Progenitor cell of endocrine pancreas (in vitro differentiated cells): ENCODE measurements around the gene CNPY1. TPM values are rescaled to one million over a fixed set of nuclear protein-coding genes. Genes with fewer than 3 reads are reported as not detected.

Experiments
- DNase-seq: peaks from one replicate; pipeline ENCODE4 v3.0.0; 2021; ENCODE audit warnings: low spot score; ENCODE audit not compliant: unreplicated experiment
- H3K27ac Mint-ChIP-seq: 2 replicates; pipeline ENCODE4 v1.8.0; 2021; ENCODE audit warnings: mild to moderate bottlenecking, moderate library complexity, mixed read lengths
- H3K27me3 Mint-ChIP-seq: 2 replicates; pipeline ENCODE4 v1.8.0; 2021; ENCODE audit warnings: mixed read lengths
- H3K36me3 Mint-ChIP-seq: 2 replicates; pipeline ENCODE4 v1.8.0; 2022; ENCODE audit warnings: mixed read lengths; ENCODE audit not compliant: insufficient read depth
- H3K4me1 Mint-ChIP-seq: 2 replicates; pipeline ENCODE4 v1.8.0; 2021; ENCODE audit warnings: low read depth, mixed read lengths
- H3K4me3 Mint-ChIP-seq: 2 replicates; pipeline ENCODE4 v1.8.0; 2021; ENCODE audit warnings: low read depth, mild to moderate bottlenecking, moderate library complexity, mixed read lengths
- H3K9me3 Mint-ChIP-seq: 2 replicates; pipeline ENCODE4 v1.8.0; 2021; ENCODE audit warnings: low read depth, mixed read lengths
- total RNA-seq: library from RNA; stranded (reverse); gene quantifications from 2 replicates; pipeline ENCODE4 v1.2.1, GENCODE V29; 2021
- TF ChIP-seq, protein P1 (sequence below): fragments of 200-600 bp; sonication (generic); IDR thresholded peaks from one replicate; pipeline ENCODE4 v1.5.0; 2021; ENCODE audit warnings: antibody characterized with exemption, mild to moderate bottlenecking; ENCODE audit not compliant: unreplicated experiment

The CNPY1 gene
- total RNA-seq, 1 donor from 2014 or later, result not detected

- Mint-ChIP-seq H3K4me1 (peaks cover 3% of the 10 kb centered on the region), H3K27ac (no peak overlapping the region), H3K9me3 (no peaks in the 10 kb centered on the region), H3K27me3 (peaks cover 73% of the 10 kb centered on the region), H3K36me3 (no peaks in the 10 kb centered on the region), H3K4me3 (peak overlapping the region; percentile 10)
- TF ChIP-seq, protein P1, sequence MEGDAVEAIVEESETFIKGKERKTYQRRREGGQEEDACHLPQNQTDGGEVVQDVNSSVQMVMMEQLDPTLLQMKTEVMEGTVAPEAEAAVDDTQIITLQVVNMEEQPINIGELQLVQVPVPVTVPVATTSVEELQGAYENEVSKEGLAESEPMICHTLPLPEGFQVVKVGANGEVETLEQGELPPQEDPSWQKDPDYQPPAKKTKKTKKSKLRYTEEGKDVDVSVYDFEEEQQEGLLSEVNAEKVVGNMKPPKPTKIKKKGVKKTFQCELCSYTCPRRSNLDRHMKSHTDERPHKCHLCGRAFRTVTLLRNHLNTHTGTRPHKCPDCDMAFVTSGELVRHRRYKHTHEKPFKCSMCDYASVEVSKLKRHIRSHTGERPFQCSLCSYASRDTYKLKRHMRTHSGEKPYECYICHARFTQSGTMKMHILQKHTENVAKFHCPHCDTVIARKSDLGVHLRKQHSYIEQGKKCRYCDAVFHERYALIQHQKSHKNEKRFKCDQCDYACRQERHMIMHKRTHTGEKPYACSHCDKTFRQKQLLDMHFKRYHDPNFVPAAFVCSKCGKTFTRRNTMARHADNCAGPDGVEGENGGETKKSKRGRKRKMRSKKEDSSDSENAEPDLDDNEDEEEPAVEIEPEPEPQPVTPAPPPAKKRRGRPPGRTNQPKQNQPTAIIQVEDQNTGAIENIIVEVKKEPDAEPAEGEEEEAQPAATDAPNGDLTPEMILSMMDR, result no peak
- DNase-seq, result no peak
Observed at GRCh38 chr7:155454183-155455112, 91.9 kb downstream of the CNPY1 start.

GRCh38 chr7:155453296-155454182 is 92.8 kb downstream of the CNPY1 start:
- Mint-ChIP-seq H3K4me1 (no peaks in the 10 kb centered on the region), H3K4me3 (no peak overlapping the region), H3K9me3 (no peaks in the 10 kb centered on the region), H3K27ac (no peak overlapping the region), H3K36me3 (no peaks in the 10 kb centered on the region), H3K27me3 (peaks cover 76% of the 10 kb centered on the region)
- TF ChIP-seq, protein P1, result no peak
- no peak for DNase-seq

DNA sequence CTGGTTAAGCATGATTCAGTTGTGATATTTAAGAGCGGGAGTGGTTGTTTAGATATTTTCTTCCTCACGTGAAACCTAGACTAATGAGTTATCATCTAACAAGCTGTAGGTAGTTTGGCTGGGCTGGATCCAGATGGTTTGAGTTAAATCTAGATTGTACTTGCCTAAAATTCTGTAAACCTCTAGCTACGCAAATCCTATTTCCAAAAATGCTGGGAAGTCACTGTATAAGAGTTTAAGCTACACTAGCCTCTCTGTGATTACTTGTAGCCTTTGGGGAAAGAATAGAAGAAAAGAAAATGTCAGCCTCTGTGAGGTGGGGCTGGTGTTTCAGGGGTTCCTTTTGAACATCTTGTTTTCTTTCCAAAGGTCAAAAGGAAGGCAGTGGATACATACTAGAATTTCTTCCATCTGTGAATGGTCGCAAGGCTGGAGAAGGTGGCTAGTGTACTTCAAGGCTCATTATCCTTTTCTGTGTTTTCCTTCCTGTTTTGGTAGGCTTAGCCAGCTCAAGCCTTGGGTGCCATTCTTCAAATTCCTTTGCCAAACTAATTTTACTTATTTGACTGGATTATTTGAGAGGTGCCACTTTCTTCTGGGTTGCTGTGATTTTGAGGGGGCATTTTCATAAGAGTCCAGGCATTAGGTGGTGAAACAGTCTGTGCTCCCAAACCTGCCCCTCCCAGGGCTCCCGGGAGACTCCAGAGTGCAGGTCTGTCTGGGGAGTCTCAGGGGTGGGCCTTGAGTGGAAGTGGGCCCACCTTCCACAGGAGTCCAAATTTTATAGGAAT is 93.7 kb downstream of the CNPY1 start:
- H3K9me3 Mint-ChIP-seq, result no peaks in the 10 kb centered on the region
- H3K36me3 Mint-ChIP-seq, result no peaks in the 10 kb centered on the region
- no peak overlapping the region for H3K4me3 Mint-ChIP-seq
- H3K27me3 Mint-ChIP-seq, result peaks cover 81% of the 10 kb centered on the region
- TF ChIP-seq, protein P1, result no peak
- H3K4me1 Mint-ChIP-seq, result peaks cover 1% of the 10 kb centered on the region
- no peak overlapping the region for H3K27ac Mint-ChIP-seq
- DNase-seq, result no peak

- Mint-ChIP-seq H3K27me3 (peaks cover 87% of the 10 kb centered on the region), H3K4me3 (no peak overlapping the region), H3K4me1 (peaks cover 1% of the 10 kb centered on the region), H3K27ac (no peak overlapping the region), H3K9me3 (no peaks in the 10 kb centered on the region), H3K36me3 (no peaks in the 10 kb centered on the region)
- TF ChIP-seq, protein P1, result no peak
- no peak for DNase-seq
Observed at GRCh38 chr7:155451840-155452239, 94.5 kb downstream of the CNPY1 start.

Other genes starting within 250 kb of the CNPY1 start
- gene INSIG1, start 248.7 kb downstream of the CNPY1 start, total RNA-seq, result 28.9 and 31.8 TPM in 2 replicates
- gene EN2, start 88.4 kb downstream of the CNPY1 start, total RNA-seq, result not detected in 2 replicates
- gene RBM33, start 98.1 kb upstream of the CNPY1 start, total RNA-seq, result 79.4 and 80.1 TPM in 2 replicates